Measurements from ENCODE around the gene PRKG1.

The PRKG1 gene

DNA sequence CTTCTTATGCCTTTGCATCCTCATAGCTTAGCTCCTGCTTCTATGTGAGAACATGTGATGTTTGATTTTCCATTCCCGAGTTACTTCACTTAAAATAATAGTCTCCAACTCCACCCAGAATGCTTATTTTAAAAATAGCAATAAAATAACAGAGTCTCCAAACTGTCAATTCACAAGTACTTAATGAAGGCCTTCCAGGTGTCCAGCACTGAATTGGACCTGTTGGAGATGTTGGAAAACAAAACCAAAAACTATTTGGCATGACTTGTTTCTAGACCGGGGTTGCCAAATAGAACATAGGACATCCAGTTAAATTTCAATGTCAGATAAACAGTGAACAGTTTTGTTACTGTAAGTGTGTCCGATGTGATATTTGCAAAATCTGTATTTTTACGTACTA, 1031.7 kb downstream of the PRKG1 start:
- Histone ChIP-seq H3K4me1 (ENCODE audit: control insufficient read depth, low read length) (no peaks in the 10 kb centered on the region), H3K4me2 (ENCODE audit: low read length) (no peak overlapping the region), H4K20me1 (ENCODE audit: control insufficient read depth, insufficient read depth, low read depth, low read length) (no peaks in the 10 kb centered on the region), H3K27ac (ENCODE audit: low read depth, low read length) (no peak overlapping the region), H3K4me3 (ENCODE audit: low read length) (no peak overlapping the region), H3F3A (ENCODE audit: control insufficient read depth, insufficient read depth) (no peaks in the 10 kb centered on the region), H3K27me3 (ENCODE audit: control insufficient read depth, low read length) (no peaks in the 10 kb centered on the region), H3K9me3 (ENCODE audit: control insufficient read depth, insufficient read depth, low read length) (no peaks in the 10 kb centered on the region), H3K79me2 (ENCODE audit: control insufficient read depth, low read length) (no peaks in the 10 kb centered on the region), H3K9me2 (replicated peaks; ENCODE audit: control insufficient read depth, low read length) (no peaks in the 10 kb centered on the region), H3K36me3 (ENCODE audit: control insufficient read depth, low read length) (no peaks in the 10 kb centered on the region)
- no peak for TF ChIP-seq CTCF (IDR thresholded peaks at IDR 0.05; ENCODE audit: low read depth, low read length, poor library complexity, severe bottlenecking)
- TF ChIP-seq EZH2phosphoT487 (IDR thresholded peaks at IDR 0.05; ENCODE audit: borderline replicate concordance, low read length), result no peak

- Histone ChIP-seq H3K9me2 (replicated peaks; ENCODE audit: control insufficient read depth, low read length) (no peaks in the 10 kb centered on the region), H3K4me3 (ENCODE audit: low read length) (no peak overlapping the region), H3K36me3 (ENCODE audit: control insufficient read depth, low read length) (no peaks in the 10 kb centered on the region), H3K27ac (ENCODE audit: low read depth, low read length) (no peak overlapping the region), H3F3A (ENCODE audit: control insufficient read depth, insufficient read depth) (no peaks in the 10 kb centered on the region), H3K4me2 (ENCODE audit: low read length) (no peak overlapping the region), H3K79me2 (ENCODE audit: control insufficient read depth, low read length) (no peaks in the 10 kb centered on the region), H3K27me3 (ENCODE audit: control insufficient read depth, low read length) (no peaks in the 10 kb centered on the region), H4K20me1 (ENCODE audit: control insufficient read depth, insufficient read depth, low read depth, low read length) (no peaks in the 10 kb centered on the region), H3K4me1 (ENCODE audit: control insufficient read depth, low read length) (no peaks in the 10 kb centered on the region), H3K9me3 (ENCODE audit: control insufficient read depth, insufficient read depth, low read length) (no peaks in the 10 kb centered on the region)
- TF ChIP-seq CTCF (IDR thresholded peaks at IDR 0.05; ENCODE audit: low read depth, low read length, poor library complexity, severe bottlenecking), result no peak
- TF ChIP-seq EZH2phosphoT487 (IDR thresholded peaks at IDR 0.05; ENCODE audit: borderline replicate concordance, low read length), result no peak
These were observed 1032.6 kb downstream of the PRKG1 start for GRCh38 chr10:52106899-52107298.

DNA sequence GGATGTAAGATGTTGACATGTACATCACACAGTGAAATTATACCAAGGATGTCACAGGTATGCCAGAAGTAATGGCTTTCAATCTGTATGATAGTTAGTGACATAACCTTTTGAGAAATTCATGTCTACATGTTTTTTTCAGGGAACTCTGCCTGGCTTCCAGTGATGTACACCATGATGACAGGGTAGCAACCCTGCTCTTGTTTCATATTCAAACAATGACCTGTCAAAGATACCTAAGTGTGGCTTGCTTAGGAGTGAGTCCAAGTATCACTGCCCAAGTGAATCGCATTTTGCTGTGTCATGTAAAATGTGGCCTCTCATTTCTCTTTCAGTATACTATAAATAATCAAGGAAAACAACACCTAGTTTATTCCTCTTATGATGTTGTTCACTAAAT, 1033.9 kb downstream of the PRKG1 start:
- Histone ChIP-seq H3K4me2 (ENCODE audit: low read length) (no peak overlapping the region), H3F3A (ENCODE audit: control insufficient read depth, insufficient read depth) (no peaks in the 10 kb centered on the region)
- TF ChIP-seq CTCF (IDR thresholded peaks at IDR 0.05; ENCODE audit: low read depth, low read length, poor library complexity, severe bottlenecking) (no peak), EZH2phosphoT487 (IDR thresholded peaks at IDR 0.05; ENCODE audit: borderline replicate concordance, low read length) (no peak)

GRCh38 chr10:52110576-52110975, 1036.3 kb downstream of the PRKG1 start:
- Histone ChIP-seq H3K9me2 (replicated peaks; ENCODE audit: control insufficient read depth, low read length) (no peaks in the 10 kb centered on the region), H3K4me3 (ENCODE audit: low read length) (no peak overlapping the region), H4K20me1 (ENCODE audit: control insufficient read depth, insufficient read depth, low read depth, low read length) (no peaks in the 10 kb centered on the region), H3K9me3 (ENCODE audit: control insufficient read depth, insufficient read depth, low read length) (no peaks in the 10 kb centered on the region), H3K27ac (ENCODE audit: low read depth, low read length) (no peak overlapping the region), H3K79me2 (ENCODE audit: control insufficient read depth, low read length) (no peaks in the 10 kb centered on the region), H3K36me3 (ENCODE audit: control insufficient read depth, low read length) (no peaks in the 10 kb centered on the region), H3F3A (ENCODE audit: control insufficient read depth, insufficient read depth) (no peaks in the 10 kb centered on the region), H3K4me2 (ENCODE audit: low read length) (no peak overlapping the region), H3K27me3 (ENCODE audit: control insufficient read depth, low read length) (no peaks in the 10 kb centered on the region), H3K4me1 (ENCODE audit: control insufficient read depth, low read length) (no peaks in the 10 kb centered on the region)
- TF ChIP-seq CTCF (IDR thresholded peaks at IDR 0.05; ENCODE audit: low read depth, low read length, poor library complexity, severe bottlenecking), result no peak
- no peak for TF ChIP-seq EZH2phosphoT487 (IDR thresholded peaks at IDR 0.05; ENCODE audit: borderline replicate concordance, low read length)

More for the DNA sequence above, 1033.9 kb downstream of the PRKG1 start:
- Histone ChIP-seq H3K9me3 (ENCODE audit: control insufficient read depth, insufficient read depth, low read length) (no peaks in the 10 kb centered on the region), H3K79me2 (ENCODE audit: control insufficient read depth, low read length) (no peaks in the 10 kb centered on the region), H3K4me3 (ENCODE audit: low read length) (no peak overlapping the region), H3K27me3 (ENCODE audit: control insufficient read depth, low read length) (no peaks in the 10 kb centered on the region), H4K20me1 (ENCODE audit: control insufficient read depth, insufficient read depth, low read depth, low read length) (no peaks in the 10 kb centered on the region), H3K27ac (ENCODE audit: low read depth, low read length) (no peak overlapping the region), H3K9me2 (replicated peaks; ENCODE audit: control insufficient read depth, low read length) (no peaks in the 10 kb centered on the region), H3K4me1 (ENCODE audit: control insufficient read depth, low read length) (no peaks in the 10 kb centered on the region), H3K36me3 (ENCODE audit: control insufficient read depth, low read length) (no peaks in the 10 kb centered on the region)
